ENCODE results near the gene ARID1B. TPM values are rescaled to one million over a fixed set of nuclear protein-coding genes. Genes with fewer than 3 reads are reported as not detected.
A peak's percentile ranks its signal among the peaks of the same experiment; 100 is the strongest.

ARID1B gene
- total and polyA plus RNA-seq, 9 of the 15 experiments (the other 6 are each of a cell fraction or from before 2014, with no cell fraction given) = 12.5 to 50.5 (median 25.8) TPM

GRCh38 chr6:157221049-157221816 lies 444.1 kb downstream of the ARID1B start (continued):
- no peak for TF ChIP-seq ZMIZ1 (IDR thresholded peaks at IDR 0.05; ENCODE audit: low read depth in 2 of 2, low read length in 2 of 2)
- no peak for TF ChIP-seq SMARCC2 (IDR thresholded peaks at IDR 0.05; ENCODE audit: low read depth)
- TF ChIP-seq SAP30 (IDR thresholded peaks at IDR 0.05; ENCODE audit: borderline replicate concordance, insufficient read depth, low read depth, low read length, poor library complexity, severe bottlenecking) = no peak
- peak; percentile 80 for TF ChIP-seq EP400 (IDR thresholded peaks at IDR 0.05)
- peak; percentile 51 for TF ChIP-seq MEIS2 (IDR thresholded peaks at IDR 0.05; ENCODE audit: partially characterized antibody)
- no peak for TF ChIP-seq ZNF445 (CRISPR knock-in tag; IDR thresholded peaks at IDR 0.05; ENCODE audit: low read depth)
- TF ChIP-seq KLF13 (tag; IDR thresholded peaks at IDR 0.05; ENCODE audit: borderline replicate concordance, low read depth) = no peak
- peak in 1 of 3 experiments; percentile 57; a peak in 1 of 6 replicates for TF ChIP-seq ZBTB11 (CRISPR knock-in tag; IDR thresholded peaks at IDR 0.05)
- no peak for TF ChIP-seq DLX4 (CRISPR knock-in tag; IDR thresholded peaks at IDR 0.05)
- no peak for TF ChIP-seq E4F1 (CRISPR knock-in tag; IDR thresholded peaks at IDR 0.05; ENCODE audit: borderline replicate concordance)
- no peak for TF ChIP-seq ZNF197 (CRISPR knock-in tag; IDR thresholded peaks at IDR 0.05; ENCODE audit: low read depth)
